ENCODE data around the gene MIOS.

MIOS gene

DNA sequence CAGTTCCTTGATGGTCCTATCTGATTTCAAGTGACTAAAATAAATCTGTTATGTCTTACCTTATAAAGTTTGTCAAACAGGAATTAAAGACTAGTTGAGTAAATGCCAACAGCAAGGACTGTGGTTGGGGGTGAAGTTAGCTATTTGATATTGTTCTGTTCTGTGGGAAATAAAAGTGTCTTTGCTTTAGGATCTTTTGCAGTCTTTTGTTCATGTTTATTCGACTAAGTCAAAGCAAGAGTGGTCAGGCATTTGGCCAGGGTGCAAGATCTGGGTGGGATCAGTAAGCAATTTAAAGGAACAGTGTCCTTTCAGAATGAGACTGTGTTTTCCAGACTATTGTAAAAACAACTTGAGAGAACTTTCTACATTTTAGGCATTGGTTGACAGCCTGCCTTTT lies 31.0 kb upstream of the MIOS start, which contains the start of gene COL28A1:
Gene COL28A1 (minus strand): TSS at position 183 of the 400 bp plus-strand sequence. CDS start 2,998 bp downstream, outside the sequence.
- TF ChIP-seq, protein P1, sequence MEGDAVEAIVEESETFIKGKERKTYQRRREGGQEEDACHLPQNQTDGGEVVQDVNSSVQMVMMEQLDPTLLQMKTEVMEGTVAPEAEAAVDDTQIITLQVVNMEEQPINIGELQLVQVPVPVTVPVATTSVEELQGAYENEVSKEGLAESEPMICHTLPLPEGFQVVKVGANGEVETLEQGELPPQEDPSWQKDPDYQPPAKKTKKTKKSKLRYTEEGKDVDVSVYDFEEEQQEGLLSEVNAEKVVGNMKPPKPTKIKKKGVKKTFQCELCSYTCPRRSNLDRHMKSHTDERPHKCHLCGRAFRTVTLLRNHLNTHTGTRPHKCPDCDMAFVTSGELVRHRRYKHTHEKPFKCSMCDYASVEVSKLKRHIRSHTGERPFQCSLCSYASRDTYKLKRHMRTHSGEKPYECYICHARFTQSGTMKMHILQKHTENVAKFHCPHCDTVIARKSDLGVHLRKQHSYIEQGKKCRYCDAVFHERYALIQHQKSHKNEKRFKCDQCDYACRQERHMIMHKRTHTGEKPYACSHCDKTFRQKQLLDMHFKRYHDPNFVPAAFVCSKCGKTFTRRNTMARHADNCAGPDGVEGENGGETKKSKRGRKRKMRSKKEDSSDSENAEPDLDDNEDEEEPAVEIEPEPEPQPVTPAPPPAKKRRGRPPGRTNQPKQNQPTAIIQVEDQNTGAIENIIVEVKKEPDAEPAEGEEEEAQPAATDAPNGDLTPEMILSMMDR (IDR thresholded peaks at IDR 0.05; ENCODE audit: insufficient read depth, low read length, poor library complexity, severe bottlenecking): no peak
- no peak within 1 kb of the TSS for H3K4me3 ChIP-seq (replicated peaks; ENCODE audit: low read depth, low read length)
- no peak for DNase-seq (ENCODE audit: extremely low read depth, insufficient read length)

DNA sequence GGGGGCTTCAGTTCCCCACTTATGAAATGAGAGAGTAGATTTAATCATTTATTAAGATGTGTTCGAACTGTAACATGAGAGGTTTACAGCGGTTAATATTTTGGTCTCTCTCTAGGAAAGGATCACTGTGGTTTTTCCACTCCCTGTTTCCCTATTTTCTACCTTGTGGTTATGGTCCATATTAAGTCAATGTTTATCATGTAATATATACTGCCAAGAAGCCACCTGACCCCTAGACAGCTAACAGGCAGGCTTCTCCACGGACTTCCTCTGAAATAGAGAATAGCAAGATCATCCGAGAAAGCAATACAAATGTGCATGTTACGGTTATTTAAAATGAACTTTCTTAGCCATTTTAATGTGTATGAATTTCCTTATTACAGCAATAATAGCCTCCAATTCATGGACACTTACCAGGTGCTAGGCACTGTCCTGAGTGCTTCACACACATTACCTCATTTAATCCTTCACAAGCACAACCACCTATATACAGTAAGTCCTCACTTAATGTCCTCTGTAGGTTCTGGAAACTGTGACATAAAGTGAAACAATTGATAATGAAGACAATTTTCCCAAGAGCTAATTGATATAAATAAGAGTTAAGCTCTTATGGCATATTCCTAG lies 30.2 kb upstream of the MIOS start:
- no peak for DNase-seq (ENCODE audit: extremely low read depth, insufficient read length)
- no peaks in the 10 kb centered on the region for H3K27me3 ChIP-seq (replicated peaks; ENCODE audit: control insufficient read depth, insufficient read depth, low read length)
- TF ChIP-seq, protein P1 (IDR thresholded peaks at IDR 0.05; ENCODE audit: insufficient read depth, low read length, poor library complexity, severe bottlenecking): no peak
- no peaks in the 10 kb centered on the region for H3K36me3 ChIP-seq (ENCODE audit: control insufficient read depth, insufficient read depth, low read length)
- H3K4me3 ChIP-seq (replicated peaks; ENCODE audit: low read depth, low read length): no peak overlapping the region

More for the DNA sequence above, 31.0 kb upstream of the MIOS start, which contains the start of gene COL28A1:
- Histone ChIP-seq H3K27me3 (replicated peaks; ENCODE audit: control insufficient read depth, insufficient read depth, low read length) (no peaks in the 10 kb centered on the region), H3K36me3 (ENCODE audit: control insufficient read depth, insufficient read depth, low read length) (no peaks in the 10 kb centered on the region)

DNA sequence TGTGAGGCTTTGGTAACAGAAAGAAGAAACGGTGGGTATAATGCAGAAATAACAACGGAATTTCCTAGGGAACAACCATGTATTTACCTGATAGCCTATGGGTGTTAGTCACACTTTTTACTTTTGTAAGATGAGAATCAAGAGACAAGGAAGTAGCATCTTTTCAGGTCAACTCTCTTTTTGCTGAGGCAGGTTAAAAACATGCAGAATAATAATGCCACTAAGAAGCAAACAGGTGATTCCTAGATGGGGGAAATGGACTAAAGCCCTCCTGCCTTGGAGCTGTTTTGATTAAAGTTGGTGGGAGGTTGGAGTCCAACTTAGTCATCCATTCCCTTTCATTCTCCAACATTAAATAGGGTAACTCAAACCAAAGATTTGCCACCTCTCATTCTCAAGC lies 29.0 kb upstream of the MIOS start:
- TF ChIP-seq, protein P1 (IDR thresholded peaks at IDR 0.05; ENCODE audit: insufficient read depth, low read length, poor library complexity, severe bottlenecking): no peak
- no peak overlapping the region for H3K4me3 ChIP-seq (replicated peaks; ENCODE audit: low read depth, low read length)
- H3K36me3 ChIP-seq (ENCODE audit: control insufficient read depth, insufficient read depth, low read length): no peaks in the 10 kb centered on the region
- H3K27me3 ChIP-seq (replicated peaks; ENCODE audit: control insufficient read depth, insufficient read depth, low read length): no peaks in the 10 kb centered on the region
- DNase-seq (ENCODE audit: extremely low read depth, insufficient read length): no peak

DNA sequence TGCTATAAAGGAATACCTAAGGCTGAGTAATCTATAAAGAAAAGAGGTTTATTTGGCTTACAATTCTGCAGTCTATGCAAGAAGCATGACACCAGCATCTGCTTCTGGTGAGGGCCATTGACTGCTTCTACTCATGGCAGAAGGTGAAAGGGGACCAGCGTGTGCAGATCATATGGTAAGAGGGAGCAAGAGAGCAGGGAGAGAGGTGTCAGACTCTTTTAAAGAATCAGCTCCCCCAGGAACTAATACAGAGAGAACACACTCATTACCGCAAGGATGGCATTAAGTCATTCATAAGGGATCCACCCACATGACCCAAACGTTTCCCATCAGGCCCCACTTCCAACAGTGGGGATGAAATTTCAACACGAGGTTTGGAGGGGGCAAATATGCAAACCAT lies 27.5 kb upstream of the MIOS start:
- H3K27me3 ChIP-seq (replicated peaks; ENCODE audit: control insufficient read depth, insufficient read depth, low read length): no peaks in the 10 kb centered on the region
- no peaks in the 10 kb centered on the region for H3K36me3 ChIP-seq (ENCODE audit: control insufficient read depth, insufficient read depth, low read length)
- H3K4me3 ChIP-seq (replicated peaks; ENCODE audit: low read depth, low read length): no peak overlapping the region
- DNase-seq (ENCODE audit: extremely low read depth, insufficient read length): no peak
- TF ChIP-seq, protein P1 (IDR thresholded peaks at IDR 0.05; ENCODE audit: insufficient read depth, low read length, poor library complexity, severe bottlenecking): no peak

DNA sequence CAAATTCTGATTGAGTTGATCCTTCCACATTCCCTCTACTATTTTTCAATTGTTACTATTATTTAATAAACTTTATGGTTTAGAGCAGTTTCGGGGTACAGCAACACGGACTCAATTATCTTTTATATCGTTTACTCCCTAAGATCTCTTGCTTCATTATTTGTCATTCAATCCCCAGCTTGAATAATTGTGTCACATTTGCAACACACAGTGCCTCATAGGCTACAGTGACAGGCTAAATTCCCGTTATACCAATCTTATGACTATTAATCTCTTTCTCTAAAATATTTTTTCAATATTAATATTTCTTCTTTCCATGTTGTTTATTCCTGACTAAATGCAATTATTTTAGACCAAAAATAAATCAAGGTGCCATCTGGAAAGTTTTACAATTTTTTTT lies 27.0 kb upstream of the MIOS start:
- no peak overlapping the region for H3K4me3 ChIP-seq (replicated peaks; ENCODE audit: low read depth, low read length)
- H3K36me3 ChIP-seq (ENCODE audit: control insufficient read depth, insufficient read depth, low read length): no peaks in the 10 kb centered on the region
- no peak for DNase-seq (ENCODE audit: extremely low read depth, insufficient read length)
- H3K27me3 ChIP-seq (replicated peaks; ENCODE audit: control insufficient read depth, insufficient read depth, low read length): no peaks in the 10 kb centered on the region
- TF ChIP-seq, protein P1 (IDR thresholded peaks at IDR 0.05; ENCODE audit: insufficient read depth, low read length, poor library complexity, severe bottlenecking): no peak

All from GM06990 (cell line).